HG03159 (cell line): ENCODE measurements around the gene SPINK4.

Source experiments
- ATAC-seq: cut with Tn5 transposase; IDR thresholded peaks from one replicate; pipeline ENCODE4 v1.9.1; 2021; ENCODE audit warnings: mild to moderate bottlenecking, moderate library complexity; ENCODE audit not compliant: unreplicated experiment

The SPINK4 gene

DNA sequence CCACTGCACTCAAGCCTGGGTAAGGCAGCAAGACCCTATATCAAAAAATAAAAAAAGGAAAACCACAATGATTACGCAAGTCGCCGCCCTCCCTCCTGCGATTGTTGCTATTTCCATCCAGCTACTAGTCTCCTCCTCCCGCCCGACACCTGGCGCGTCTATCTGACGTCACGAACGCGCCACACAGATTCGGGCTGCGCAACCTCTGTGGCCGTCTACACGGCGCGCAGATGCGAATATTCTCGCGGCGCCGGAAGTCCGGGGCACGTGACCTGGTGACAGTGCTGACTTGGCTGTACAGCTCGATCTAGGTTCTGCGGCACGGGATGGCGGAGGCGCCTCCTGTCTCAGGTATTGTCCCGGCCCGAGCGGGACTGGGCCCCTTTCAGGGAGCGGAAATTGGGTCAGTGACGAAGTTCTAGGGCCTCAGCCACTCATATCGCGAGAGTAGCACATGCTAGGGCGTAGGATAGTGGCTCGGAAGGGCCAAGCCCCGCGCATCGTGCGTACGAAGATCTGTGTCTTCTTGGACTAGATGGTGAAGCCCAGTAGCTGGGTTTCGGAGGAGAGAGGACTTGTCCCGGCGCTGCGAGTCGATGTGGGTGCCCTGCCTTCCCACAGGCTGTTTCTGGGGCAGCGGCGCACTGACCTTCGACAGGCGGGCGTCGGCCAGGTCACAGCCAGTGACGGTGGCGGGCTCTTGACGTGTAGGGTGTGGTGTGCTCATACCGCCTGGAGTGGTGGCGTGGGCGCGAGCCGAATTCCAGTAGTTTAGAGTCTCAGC lies 50.5 kb downstream of the SPINK4 start, which contains the start of gene NFX1:
Gene NFX1 (plus strand): TSS at position 270 of the 784 bp plus-strand sequence. CDS start 57 bp downstream, at position 327.
- ATAC-seq, result peak; percentile 88

DNA sequence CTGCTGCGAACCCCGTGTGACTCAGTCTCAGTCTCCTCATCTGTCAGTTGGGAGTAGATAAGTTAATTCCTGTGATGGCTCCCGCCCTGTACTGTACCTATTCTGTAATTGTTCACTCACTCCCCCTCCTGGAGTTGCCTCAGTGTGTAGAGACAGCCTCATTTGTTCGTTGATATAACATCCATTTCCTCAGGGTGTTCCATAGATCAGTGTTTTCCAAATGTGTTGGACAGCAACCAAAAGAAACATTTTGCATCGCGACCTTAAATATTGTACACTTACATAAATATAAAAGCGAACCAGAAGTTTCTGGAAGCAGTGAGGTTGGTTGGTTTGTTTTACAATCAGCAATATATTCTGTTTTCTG lies 51.0 kb downstream of the SPINK4 start:
- peak; percentile 0 for ATAC-seq

DNA sequence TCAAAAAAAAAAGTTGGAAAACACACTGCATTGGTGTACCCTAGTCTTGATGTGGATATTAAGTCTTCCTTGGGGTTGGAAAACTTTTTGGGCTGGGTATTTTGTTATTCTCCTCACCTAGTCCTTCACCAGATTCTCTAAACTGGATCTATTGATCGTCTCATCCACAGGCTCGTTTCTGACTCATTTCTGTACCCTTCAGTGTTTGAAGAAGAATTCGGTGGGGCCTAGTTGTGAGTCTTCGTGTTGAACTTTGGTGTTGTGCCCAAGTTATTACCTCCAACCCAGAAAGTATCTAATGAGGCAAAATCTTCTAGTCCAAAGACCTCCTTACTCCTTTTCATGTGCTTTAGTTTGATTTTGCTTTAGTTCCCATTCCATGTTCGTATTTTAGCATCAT lies 51.9 kb downstream of the SPINK4 start:
- ATAC-seq, result no peak

DNA sequence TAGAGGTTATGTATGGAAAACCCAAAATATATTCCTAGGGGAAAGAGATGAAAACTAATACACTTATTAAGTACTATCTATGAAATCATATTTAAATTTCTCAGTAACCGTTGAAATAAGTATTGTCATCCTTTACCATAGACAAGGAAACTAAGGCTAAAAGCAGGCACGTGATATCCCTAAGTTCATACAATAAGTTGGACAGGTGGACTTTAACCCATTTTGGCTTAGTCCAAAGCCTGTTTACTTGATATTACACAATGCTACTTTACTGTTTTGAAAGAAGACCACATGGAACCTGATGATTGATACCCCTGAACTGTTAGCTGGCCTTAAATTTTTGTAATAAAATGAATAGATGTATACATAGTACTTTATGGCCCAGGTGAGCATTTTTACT lies 53.8 kb downstream of the SPINK4 start:
- ATAC-seq, result no peak

DNA sequence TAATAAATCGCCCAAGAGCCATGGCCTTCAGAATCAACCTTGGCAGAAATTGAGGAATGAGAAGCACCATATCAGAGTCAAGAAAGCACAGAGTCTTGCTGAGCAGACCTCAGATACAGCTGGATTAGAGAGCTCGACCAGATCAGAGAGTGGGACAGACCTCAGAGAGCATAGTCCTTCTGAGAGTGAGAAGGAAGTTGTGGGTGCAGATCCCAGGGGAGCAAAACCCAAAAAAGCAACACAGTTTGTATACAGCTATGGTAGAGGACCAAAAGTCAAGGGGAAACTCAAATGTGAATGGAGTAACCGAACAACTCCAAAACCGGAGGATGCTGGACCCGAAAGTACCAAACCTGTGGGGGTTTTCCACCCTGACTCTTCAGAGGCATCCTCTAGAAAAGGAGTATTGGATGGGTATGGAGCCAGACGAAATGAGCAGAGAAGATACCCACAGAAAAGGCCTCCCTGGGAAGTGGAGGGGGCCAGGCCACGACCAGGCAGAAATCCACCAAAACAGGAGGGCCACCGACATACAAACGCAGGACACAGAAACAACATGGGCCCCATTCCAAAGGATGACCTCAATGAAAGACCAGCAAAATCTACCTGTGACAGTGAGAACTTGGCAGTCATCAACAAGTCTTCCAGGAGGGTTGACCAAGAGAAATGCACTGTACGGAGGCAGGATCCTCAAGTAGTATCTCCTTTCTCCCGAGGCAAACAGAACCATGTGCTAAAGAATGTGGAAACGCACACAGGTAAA lies 54.9 kb downstream of the SPINK4 start:
- no peak for ATAC-seq

DNA sequence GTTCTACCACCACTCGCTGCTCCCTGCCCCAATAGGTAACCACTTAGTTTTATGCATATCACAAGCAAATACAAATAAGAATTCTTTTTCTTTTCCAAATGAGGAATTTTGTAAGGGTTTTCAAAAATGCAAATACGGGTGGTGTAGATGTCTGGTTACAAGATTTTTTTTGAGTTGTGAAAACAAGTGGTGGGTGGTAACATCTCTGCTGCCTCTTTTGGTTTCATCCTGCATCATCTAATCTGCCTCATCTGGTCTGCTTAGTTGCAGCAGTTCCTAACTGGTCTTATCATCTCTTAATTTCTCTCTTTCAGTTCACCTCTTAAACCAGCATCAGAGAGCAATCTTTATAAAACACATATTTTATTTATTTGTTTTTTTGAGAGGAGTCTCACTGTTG lies 55.6 kb downstream of the SPINK4 start:
- ATAC-seq, result peak; percentile 48

DNA sequence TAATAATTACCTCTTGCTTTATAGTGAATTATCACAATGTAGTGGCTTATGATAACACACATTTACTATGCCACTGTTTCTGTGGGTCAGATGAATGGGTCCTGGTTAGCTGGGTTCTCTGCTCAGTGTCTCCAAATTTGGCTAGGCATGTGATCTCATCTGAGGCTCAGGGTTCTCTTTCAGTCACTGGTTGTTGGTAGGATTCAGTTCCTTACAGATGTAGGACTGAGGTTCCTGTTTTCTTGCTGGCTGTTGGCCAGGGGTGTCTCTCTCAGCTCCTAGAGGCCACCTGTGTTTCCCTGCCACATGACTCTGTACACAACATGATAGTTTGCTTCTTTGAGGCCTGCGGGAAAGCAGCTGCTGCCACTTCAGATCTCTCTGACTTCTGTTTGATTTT lies 57.5 kb downstream of the SPINK4 start:
- ATAC-seq, result peak; percentile 90
